Activated CD8-positive, alpha-beta memory T cell treated with anti-CD3 and anti-CD28 coated beads for 36 hours (primary cell): ENCODE measurements around the gene COL6A2. TPM values are rescaled to one million over a fixed set of nuclear protein-coding genes. Genes with fewer than 3 reads are reported as not detected.
"Not testable (repeated sequence)": the region's sequence is repeated elsewhere in the genome, so short reads cannot be mapped to it uniquely, and the experiment has no call there.

ENCODE experiments used
- CTCF ChIA-PET: fragments of 350-600 bp; sonication (Branson Sonifier 250); formaldehyde crosslinking; loops from one replicate; lab custom pipeline; 2021; ENCODE audit warnings: antibody characterized with exemption; lab: Charles Lee
- POLR2A ChIA-PET: fragments of 350-600 bp; sonication (Branson Sonifier 250); formaldehyde crosslinking; loops from one replicate; lab custom pipeline; 2021; ENCODE audit warnings: antibody characterized with exemption; lab: Charles Lee
- total RNA-seq, 2 experiments: library from RNA; stranded (reverse); gene quantifications; one replicate each; pipeline ENCODE4 v1.2.3, GENCODE V29; 2021

Gene COL6A2
- total RNA-seq, 2 experiments from 2014 or later = 12.7 to 13.9 TPM

- CTCF ChIA-PET = no interaction called here
- POLR2A ChIA-PET = no interaction called here
These were observed 6.3 kb upstream of the COL6A2 start for GRCh38 chr21:46091631-46092025.

- ChIA-PET POLR2A (no interaction called here), CTCF (no interaction called here)
These were observed 5.7 kb upstream of the COL6A2 start for GRCh38 chr21:46092026-46092764.

GRCh38 chr21:46092811-46093667, 4.9 kb upstream of the COL6A2 start:
- CTCF ChIA-PET = no interaction called here

GRCh38 chr21:46093668-46094400, 4.1 kb upstream of the COL6A2 start:
- ChIA-PET POLR2A (no interaction called here), CTCF (no interaction called here)

More at GRCh38 chr21:46092811-46093667, 4.9 kb upstream of the COL6A2 start:
- POLR2A ChIA-PET = no interaction called here

- ChIA-PET CTCF (no interaction called here), POLR2A (no interaction called here)
These were observed 3.4 kb upstream of the COL6A2 start for GRCh38 chr21:46094401-46095082.

- CTCF ChIA-PET = no interaction called here
These were observed 2.7 kb upstream of the COL6A2 start for GRCh38 chr21:46095083-46095719.

GRCh38 chr21:46095814-46096595, 1.9 kb upstream of the COL6A2 start:
- CTCF ChIA-PET = interaction anchor here (0.9 kb wide), 1 partner anchor 51 kb away, joined by 3 read pairs; no protein-coding TSS in a partner anchor
- POLR2A ChIA-PET = no interaction called here

More at GRCh38 chr21:46095083-46095719, 2.7 kb upstream of the COL6A2 start:
- POLR2A ChIA-PET = no interaction called here

GRCh38 chr21:46096596-46097335, 1.1 kb upstream of the COL6A2 start:
- POLR2A ChIA-PET = no interaction called here
- CTCF ChIA-PET = interaction anchor here (0.9 kb wide), 1 partner anchor 50 kb away, joined by 3 read pairs; no protein-coding TSS in a partner anchor

GRCh38 chr21:46098303-46099141, 610 bp downstream of the COL6A2 start:
- POLR2A ChIA-PET = no interaction called here
- CTCF ChIA-PET = interaction anchor here (0.8 kb wide), 1 partner anchor 125 kb away, joined by 3 read pairs; no protein-coding TSS in a partner anchor

- CTCF ChIA-PET = interaction anchor here (0.8 kb wide), 1 partner anchor 126 kb away, joined by 3 read pairs; no protein-coding TSS in a partner anchor
- POLR2A ChIA-PET = no interaction called here
These were observed 1.6 kb downstream of the COL6A2 start for GRCh38 chr21:46099476-46099875.

- ChIA-PET CTCF (no interaction called here), POLR2A (no interaction called here)
These were observed 2.1 kb downstream of the COL6A2 start for GRCh38 chr21:46100020-46100419.

GRCh38 chr21:46100426-46100825, 2.5 kb downstream of the COL6A2 start:
- ChIA-PET POLR2A (no interaction called here), CTCF (no interaction called here)

- POLR2A ChIA-PET = no interaction called here
- CTCF ChIA-PET = no interaction called here
These were observed 3.0 kb downstream of the COL6A2 start for GRCh38 chr21:46100906-46101305.

- CTCF ChIA-PET = no interaction called here
- POLR2A ChIA-PET = no interaction called here
These were observed 6.2 kb downstream of the COL6A2 start for GRCh38 chr21:46104104-46104503.

- CTCF ChIA-PET, POLR2A ChIA-PET: not testable (repeated sequence)
These were observed 9.5 kb downstream of the COL6A2 start for GRCh38 chr21:46107376-46107775.

GRCh38 chr21:46108827-46109312, 11.0 kb downstream of the COL6A2 start:
- POLR2A ChIA-PET = no interaction called here
- CTCF ChIA-PET = no interaction called here
